Retinal pigment epithelial cell (primary cell): ENCODE data around the gene KRT14.

Experiments used
- DNase-seq: peaks from one replicate; pipeline ENCODE4 v3.0.0-alpha.2; 2010; ENCODE audit warnings: low read depth
- H3K4me3 ChIP-seq: 2 replicates; pipeline ENCODE4 v1.5.1; 2011; ENCODE audit warnings: mild to moderate bottlenecking, low read length, control low read depth, moderate library complexity
- TF ChIP-seq, protein P1 (sequence below): conservative IDR thresholded peaks from 2 replicates; pipeline ENCODE4 v1.5.1; 2011; ENCODE audit warnings: low read depth, low read length, control low read depth, inconsistent platforms

KRT14 gene

GRCh38 chr17:41556931-41557330 is 29.8 kb downstream of the KRT14 start:
- no peak for DNase-seq

GRCh38 chr17:41556306-41556705 is 30.4 kb downstream of the KRT14 start:
- TF ChIP-seq, protein P1, sequence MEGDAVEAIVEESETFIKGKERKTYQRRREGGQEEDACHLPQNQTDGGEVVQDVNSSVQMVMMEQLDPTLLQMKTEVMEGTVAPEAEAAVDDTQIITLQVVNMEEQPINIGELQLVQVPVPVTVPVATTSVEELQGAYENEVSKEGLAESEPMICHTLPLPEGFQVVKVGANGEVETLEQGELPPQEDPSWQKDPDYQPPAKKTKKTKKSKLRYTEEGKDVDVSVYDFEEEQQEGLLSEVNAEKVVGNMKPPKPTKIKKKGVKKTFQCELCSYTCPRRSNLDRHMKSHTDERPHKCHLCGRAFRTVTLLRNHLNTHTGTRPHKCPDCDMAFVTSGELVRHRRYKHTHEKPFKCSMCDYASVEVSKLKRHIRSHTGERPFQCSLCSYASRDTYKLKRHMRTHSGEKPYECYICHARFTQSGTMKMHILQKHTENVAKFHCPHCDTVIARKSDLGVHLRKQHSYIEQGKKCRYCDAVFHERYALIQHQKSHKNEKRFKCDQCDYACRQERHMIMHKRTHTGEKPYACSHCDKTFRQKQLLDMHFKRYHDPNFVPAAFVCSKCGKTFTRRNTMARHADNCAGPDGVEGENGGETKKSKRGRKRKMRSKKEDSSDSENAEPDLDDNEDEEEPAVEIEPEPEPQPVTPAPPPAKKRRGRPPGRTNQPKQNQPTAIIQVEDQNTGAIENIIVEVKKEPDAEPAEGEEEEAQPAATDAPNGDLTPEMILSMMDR = no peak
- DNase-seq = no peak

More at GRCh38 chr17:41556931-41557330, 29.8 kb downstream of the KRT14 start:
- no peak overlapping the region for H3K4me3 ChIP-seq
- TF ChIP-seq, protein P1 = no peak

GRCh38 chr17:41555105-41555887 is 31.4 kb downstream of the KRT14 start:
- H3K4me3 ChIP-seq = no peak overlapping the region
- DNase-seq = no peak
- TF ChIP-seq, protein P1 = no peak

More at GRCh38 chr17:41556306-41556705, 30.4 kb downstream of the KRT14 start:
- H3K4me3 ChIP-seq = no peak overlapping the region

- TF ChIP-seq, protein P1 = no peak
- H3K4me3 ChIP-seq = no peak overlapping the region
- no peak for DNase-seq
Observed at GRCh38 chr17:41553987-41554680, 32.6 kb downstream of the KRT14 start.

DNA sequence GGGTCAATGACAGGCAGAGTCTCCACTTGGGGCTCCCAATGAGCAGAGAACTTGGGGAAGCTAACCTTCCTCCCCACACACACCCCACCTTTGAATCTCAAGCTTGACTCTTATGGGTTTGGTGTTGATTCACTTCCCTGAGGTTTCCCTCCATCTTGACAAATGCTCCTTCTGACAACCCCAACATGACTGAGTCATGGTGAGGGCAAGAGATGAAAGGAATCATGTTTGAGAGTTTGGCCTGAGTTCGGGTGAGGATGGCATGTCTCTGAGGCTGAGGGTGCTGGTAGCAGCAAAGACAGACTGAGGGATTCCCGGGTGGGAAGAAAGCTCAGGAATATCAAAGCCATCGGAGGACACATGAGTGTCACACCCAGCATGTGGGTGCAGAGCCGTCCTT is 33.5 kb downstream of the KRT14 start:
- TF ChIP-seq, protein P1 = no peak
- no peak overlapping the region for H3K4me3 ChIP-seq
- no peak for DNase-seq

GRCh38 chr17:41552455-41552854 is 34.2 kb downstream of the KRT14 start:
- no peak for DNase-seq
- TF ChIP-seq, protein P1 = no peak
- H3K4me3 ChIP-seq = no peak overlapping the region
